K562 (cell line): ENCODE results near the gene PALMD. TPM values are rescaled to one million over a fixed set of nuclear protein-coding genes. Genes with fewer than 3 reads are reported as not detected.

Experiments
- E2F4 ChIP-seq: sonication (generic); formaldehyde crosslinking; IDR thresholded peaks from 2 replicates; pipeline ENCODE4 v1.8.0; 2022; ENCODE audit warnings: mild to moderate bottlenecking, low read depth, missing genetic modification reagents
- EWSR1 ChIP-seq: fragments of 450-650 bp; IDR thresholded peaks from 2 replicates; pipeline ENCODE4 v1.6.1; 2018; ENCODE audit warnings: borderline replicate concordance, mild to moderate bottlenecking, low read depth, moderate library complexity; ENCODE audit not compliant: partially characterized antibody
- GATAD2B ChIP-seq: fragments of 450-650 bp; IDR thresholded peaks from 2 replicates; pipeline ENCODE4 v1.6.1; 2017; ENCODE audit warnings: mild to moderate bottlenecking, borderline replicate concordance
- GTF2A2 ChIP-seq: IDR thresholded peaks from 2 replicates; pipeline ENCODE4 v1.6.1; 2016; ENCODE audit warnings: mild to moderate bottlenecking, missing genetic modification characterization, missing compliant biosample characterization
- HNRNPH1 ChIP-seq: fragments of 200-400 bp; formaldehyde crosslinking; optimal IDR thresholded peaks from 2 replicates; pipeline ENCODE3; 2017; ENCODE audit warnings: low read depth, mild to moderate bottlenecking, low read length, moderate library complexity
- HNRNPLL ChIP-seq: fragments of 200-400 bp; formaldehyde crosslinking; IDR thresholded peaks from 2 replicates; pipeline ENCODE4 v1.6.1; 2017; ENCODE audit warnings: low read length, low read depth, mild to moderate bottlenecking; ENCODE audit not compliant: poor library complexity, severe bottlenecking
- NFYB ChIP-seq: IDR thresholded peaks from 2 replicates; pipeline ENCODE4 v1.6.1; 2011; ENCODE audit warnings: mild to moderate bottlenecking, moderate library complexity; ENCODE audit not compliant: insufficient read length; ENCODE audit errors: extremely low read depth
- POU5F1 ChIP-seq: fragments of 150-350 bp; IDR thresholded peaks from 2 replicates; pipeline ENCODE4 v1.6.1; 2014; ENCODE audit warnings: borderline replicate concordance, low read length, low read depth, mild to moderate bottlenecking; ENCODE audit not compliant: partially characterized antibody
- RAD21 ChIP-seq, 2 experiments: fragments of 250-450 bp in 1 of 2; fragments of 450-650 bp in 1 of 2; sonication (Bioruptor Pico) in 1 of 2; formaldehyde crosslinking in 1 of 2; IDR thresholded peaks in 1 of 2; conservative IDR thresholded peaks in 1 of 2; 2 replicates each; pipeline versions ENCODE4 v1.4.0 to v1.8.0; 2020 to 2022; ENCODE audit warnings: mild to moderate bottlenecking in 2 of 2, moderate library complexity in 1 of 2
- TEAD4 ChIP-seq, 2 experiments: sonication (generic) in 1 of 2; formaldehyde crosslinking in 1 of 2; IDR thresholded peaks; 2 replicates each; pipeline versions ENCODE4 v1.6.1 to v1.8.0; 2012 to 2022; ENCODE audit warnings: borderline replicate concordance in 1 of 2, inconsistent platforms in 1 of 2, low read length in 1 of 2, mild to moderate bottlenecking in 1 of 2, missing genetic modification reagents in 1 of 2
- TOE1 ChIP-seq, 2 experiments: fragments of 450-650 bp in 1 of 2; sonication (generic) in 1 of 2; formaldehyde crosslinking in 1 of 2; IDR thresholded peaks; 2 replicates each; pipeline versions ENCODE4 v1.7.1 to v1.8.0; 2016 to 2022; ENCODE audit warnings: borderline replicate concordance in 2 of 2, mild to moderate bottlenecking in 2 of 2, antibody characterized with exemption in 1 of 2, inconsistent platforms in 1 of 2, low read depth in 1 of 2, missing genetic modification reagents in 1 of 2, moderate library complexity in 1 of 2
- ZBTB34 ChIP-seq: fragments of 250-450 bp; sonication (Bioruptor Pico); IDR thresholded peaks from 2 replicates; pipeline ENCODE4 v1.8.0; 2021; ENCODE audit warnings: mild to moderate bottlenecking, moderate library complexity
- ZBTB49 ChIP-seq: sonication (generic); formaldehyde crosslinking; IDR thresholded peaks from 2 replicates; pipeline ENCODE4 v1.8.0; 2022; ENCODE audit warnings: missing genetic modification reagents, mild to moderate bottlenecking, borderline replicate concordance
- ZNF347 ChIP-seq: fragments of 450-650 bp; formaldehyde crosslinking; IDR thresholded peaks from 2 replicates; pipeline ENCODE4 v1.4.0; 2020; ENCODE audit warnings: low read depth, mild to moderate bottlenecking, moderate library complexity
- polyA plus RNA-seq, 8 experiments: library from polyadenylated mRNA; depleted of rRNA in 4 of 8; stranded (reverse) in 5 of 8; unstranded in 3 of 8; fragments of >200 nt; fragmentation: Nextera tagmentation in 2 of 8; fragmentation: Illumina TruSeq in 1 of 8; extraction: Ambion mirVana in 2 of 8; extraction: Trizol in 1 of 8; gene quantifications; 2 replicates each; pipeline versions ENCODE4 v1.2.1 to v1.2.3, GENCODE V29; 2011 to 2014; ENCODE audit warnings: inconsistent platforms in 1 of 8, missing spikeins in 1 of 8
- total RNA-seq, 7 experiments: library from RNA; depleted of rRNA in 6 of 7; stranded (reverse); fragments of >200 nt in 6 of 7; fragmentation: Illumina TruSeq in 2 of 7; extraction: Trizol in 2 of 7; gene quantifications; 2 replicates each; pipeline versions ENCODE4 v1.2.1 to v1.2.3, GENCODE V29; 2011 to 2021; ENCODE audit warnings: low replicate concordance in 1 of 7
- TF ChIP-seq, protein P1 (sequence below): fragments of 450-650 bp; IDR thresholded peaks from 2 replicates; pipeline ENCODE4 v1.6.1; 2016; ENCODE audit warnings: mild to moderate bottlenecking
- TF ChIP-seq, protein P2 (sequence below): fragments of 250-450 bp; sonication (Bioruptor Pico); IDR thresholded peaks from 2 replicates; pipeline ENCODE4 v1.9.0; 2021; ENCODE audit warnings: mild to moderate bottlenecking

The PALMD gene
- total and polyA plus RNA-seq, 9 of the 15 experiments (the other 6 are each of a cell fraction or from before 2014, with no cell fraction given), result 2.7 to 13.5 (median 5.4) TPM

- TF ChIP-seq HNRNPLL, result no peak
- TF ChIP-seq, protein P1, sequence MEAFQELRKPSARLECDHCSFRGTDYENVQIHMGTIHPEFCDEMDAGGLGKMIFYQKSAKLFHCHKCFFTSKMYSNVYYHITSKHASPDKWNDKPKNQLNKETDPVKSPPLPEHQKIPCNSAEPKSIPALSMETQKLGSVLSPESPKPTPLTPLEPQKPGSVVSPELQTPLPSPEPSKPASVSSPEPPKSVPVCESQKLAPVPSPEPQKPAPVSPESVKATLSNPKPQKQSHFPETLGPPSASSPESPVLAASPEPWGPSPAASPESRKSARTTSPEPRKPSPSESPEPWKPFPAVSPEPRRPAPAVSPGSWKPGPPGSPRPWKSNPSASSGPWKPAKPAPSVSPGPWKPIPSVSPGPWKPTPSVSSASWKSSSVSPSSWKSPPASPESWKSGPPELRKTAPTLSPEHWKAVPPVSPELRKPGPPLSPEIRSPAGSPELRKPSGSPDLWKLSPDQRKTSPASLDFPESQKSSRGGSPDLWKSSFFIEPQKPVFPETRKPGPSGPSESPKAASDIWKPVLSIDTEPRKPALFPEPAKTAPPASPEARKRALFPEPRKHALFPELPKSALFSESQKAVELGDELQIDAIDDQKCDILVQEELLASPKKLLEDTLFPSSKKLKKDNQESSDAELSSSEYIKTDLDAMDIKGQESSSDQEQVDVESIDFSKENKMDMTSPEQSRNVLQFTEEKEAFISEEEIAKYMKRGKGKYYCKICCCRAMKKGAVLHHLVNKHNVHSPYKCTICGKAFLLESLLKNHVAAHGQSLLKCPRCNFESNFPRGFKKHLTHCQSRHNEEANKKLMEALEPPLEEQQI, result no peak
- TF ChIP-seq ZNF347 (CRISPR knock-in tag), result no peak
- no peak for TF ChIP-seq NFYB
- TF ChIP-seq POU5F1, result no peak
- peak; percentile 83 to 87 for TF ChIP-seq RAD21 (CRISPR knock-in tag; conservative IDR thresholded peaks at IDR 0.05 in 1 of 2, IDR thresholded peaks at IDR 0.05 in 1 of 2)
- TF ChIP-seq GTF2A2 (tag), result no peak
- 0 out of 2 replicates have a peak, but pooled peaks have one; percentile 20 for TF ChIP-seq TEAD4 (IDR thresholded peaks at IDR 0.05; ENCODE audit: low read length)
- TF ChIP-seq TEAD4 (CRISPR knock-in tag; IDR thresholded peaks at IDR 0.05; ENCODE audit: borderline replicate concordance), result no peak
- TF ChIP-seq, protein P2, sequence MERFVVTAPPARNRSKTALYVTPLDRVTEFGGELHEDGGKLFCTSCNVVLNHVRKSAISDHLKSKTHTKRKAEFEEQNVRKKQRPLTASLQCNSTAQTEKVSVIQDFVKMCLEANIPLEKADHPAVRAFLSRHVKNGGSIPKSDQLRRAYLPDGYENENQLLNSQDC, result no peak
- no peak for TF ChIP-seq HNRNPH1
- no peak for TF ChIP-seq E2F4 (CRISPR knock-in tag)
- no peak for TF ChIP-seq EWSR1
- no peak for TF ChIP-seq ZBTB34 (CRISPR knock-in tag)
- TF ChIP-seq ZBTB49 (CRISPR knock-in tag), result no peak
- no peak for TF ChIP-seq TOE1 (IDR thresholded peaks at IDR 0.05; ENCODE audit: borderline replicate concordance)
- no peak for TF ChIP-seq TOE1 (CRISPR knock-in tag; IDR thresholded peaks at IDR 0.05; ENCODE audit: borderline replicate concordance, low read depth)
- no peak for TF ChIP-seq GATAD2B
Observed at GRCh38 chr1:99707535-99708142, 61.7 kb downstream of the PALMD start (continued).
